Kidney (tissue), 14 donors: ENCODE data around the gene TFF1. TPM values are rescaled to one million over a fixed set of nuclear protein-coding genes. Genes with fewer than 3 reads are reported as not detected.

Experiments
- DNase-seq, 5 donors: peaks; one replicate each; pipeline ENCODE4 v3.0.0-alpha.2; 2013 to 2020
- FAIRE-seq: peaks from 2 replicates; lab custom pipeline; 2012; peaks lifted over from hg19 to GRCh38; lab: Jason Lieb, UNC
- H3K27ac ChIP-seq, 2 donors: one replicate each; pipeline ENCODE4 v1.7.0; 2013; ENCODE audit warnings: low read depth in 2 of 2, low read length in 2 of 2, inconsistent platforms in 1 of 2
- H3K27me3 ChIP-seq: one replicate; pipeline ENCODE4 v1.7.1; 2013; ENCODE audit warnings: low read length, inconsistent platforms; ENCODE audit not compliant: control insufficient read depth, insufficient read depth
- H3K36me3 ChIP-seq, 3 donors: one replicate each; pipeline versions ENCODE4 v1.7.0 to v1.7.1; 2013; ENCODE audit warnings: low read length in 3 of 3, control low read depth in 1 of 3, inconsistent platforms in 1 of 3; ENCODE audit not compliant: insufficient read depth in 3 of 3, control insufficient read depth in 2 of 3
- H3K4me1 ChIP-seq, 3 donors: one replicate each; pipeline versions ENCODE4 v1.7.0 to v1.7.1; 2013; ENCODE audit warnings: low read length in 3 of 3, inconsistent platforms in 1 of 3, low read depth in 1 of 3; ENCODE audit not compliant: control insufficient read depth in 2 of 3, insufficient read depth in 2 of 3
- H3K4me3 ChIP-seq, 3 donors: one replicate each; pipeline versions ENCODE4 v1.7.0 to v1.8.1; 2013; ENCODE audit warnings: low read length in 3 of 3, control low read depth in 1 of 3, inconsistent platforms in 1 of 3
- H3K9ac ChIP-seq, 3 donors: one replicate each; pipeline versions ENCODE4 v1.7.0 to v1.7.1; 2013; ENCODE audit warnings: low read length in 3 of 3, control low read depth in 1 of 3, inconsistent platforms in 1 of 3
- H3K9me3 ChIP-seq, 3 donors: one replicate each; pipeline versions ENCODE4 v1.7.0 to v1.7.1; 2013; ENCODE audit warnings: low read length in 3 of 3, control low read depth in 1 of 3, inconsistent platforms in 1 of 3; ENCODE audit not compliant: control insufficient read depth in 2 of 3, insufficient read depth in 1 of 3
- CTCF ChIP-seq: IDR thresholded peaks from 3 replicates; pipeline ENCODE4 v1.5.1; 2012; ENCODE audit warnings: mild to moderate bottlenecking, moderate library complexity, borderline replicate concordance; ENCODE audit not compliant: insufficient read depth; ENCODE audit errors: extremely low read depth
- intact Hi-C: fragments of 100-400 bp; cut with DNase I; formaldehyde crosslinking; loops from one replicate; pipeline ENCODE4 v1.11.1; 2022
- polyA plus RNA-seq: library from polyadenylated mRNA; stranded (reverse); fragments of 350-450 nt; fragmentation: Illumina TruSeq; extraction: RNeasy Lipid Tissue Mini Kit (QIAGEN cat#74804); gene quantifications from one replicate; pipeline ENCODE4 v1.2.3, GENCODE V29; 2014; ENCODE audit warnings: low read depth, low replicate concordance; ENCODE audit not compliant: insufficient read depth
- total RNA-seq: library from RNA; stranded (reverse); fragmentation: NEBNext Ultra II Directional; extraction: Animal tissue kit (Norgen Biotek cat#: 25700); gene quantifications from one replicate; pipeline ENCODE4 v1.2.1, GENCODE V29; 2021
- donor health status: control.
- donor health status: control.
- donor health status: control.
- donor health status: control.
- donor health status: control.
- donor health status: DM: yes; HTN: yes; CAD: no.
- donor health status: Normal renal cell carcinoma (clear cell type).

TFF1 gene
- total and polyA plus RNA-seq, 2 donors from 2014 or later, result not detected

- no peaks in the 10 kb centered on the region for H3K4me1 ChIP-seq
- H3K4me3 ChIP-seq, result no peak overlapping the region
- no peaks in the 10 kb centered on the region for H3K36me3 ChIP-seq
- TF ChIP-seq CTCF, result peak; percentile 72
- no peak overlapping the region for H3K27ac ChIP-seq
- H3K9me3 ChIP-seq, result peaks cover 0 to 6% (median 0%) of the 10 kb centered on the region in 3 donors
- no peak overlapping the region for H3K9ac ChIP-seq
- no peaks in the 10 kb centered on the region for H3K27me3 ChIP-seq
- intact Hi-C loops, result no loop called here
- DNase-seq (peak in 2 of 5 donors; percentile 26 to 62), FAIRE-seq (no peak)
Observed at GRCh38 chr21:42381347-42381984, 15.1 kb upstream of the TFF1 start.

GRCh38 chr21:42379426-42380215 lies 13.3 kb upstream of the TFF1 start:
- no peak overlapping the region for H3K9ac ChIP-seq
- no peaks in the 10 kb centered on the region for H3K36me3 ChIP-seq
- intact Hi-C loops, result loop anchor here (10.0 kb wide), 1 partner anchor 135 kb away; no protein-coding TSS in a partner anchor
- TF ChIP-seq CTCF, result no peak
- DNase-seq, result peak in 1 of 5 donors; percentile 50
- no peak overlapping the region for H3K4me3 ChIP-seq
- H3K9me3 ChIP-seq, result peaks cover 0 to 6% (median 0%) of the 10 kb centered on the region in 3 donors
- FAIRE-seq, result no peak
- no peaks in the 10 kb centered on the region for H3K27me3 ChIP-seq
- no peaks in the 10 kb centered on the region for H3K4me1 ChIP-seq
- no peak overlapping the region for H3K27ac ChIP-seq

GRCh38 chr21:42378418-42378817 lies 12.1 kb upstream of the TFF1 start:
- no peak overlapping the region for H3K9ac ChIP-seq
- H3K4me3 ChIP-seq, result no peak overlapping the region
- FAIRE-seq, result no peak
- no peaks in the 10 kb centered on the region for H3K36me3 ChIP-seq
- intact Hi-C loops, result loop anchor here (10.0 kb wide), 1 partner anchor 134 kb away; no protein-coding TSS in a partner anchor
- H3K9me3 ChIP-seq, result peaks cover 0 to 6% (median 0%) of the 10 kb centered on the region in 3 donors
- no peak overlapping the region for H3K27ac ChIP-seq
- peak in 1 of 5 donors; percentile 6 for DNase-seq
- no peaks in the 10 kb centered on the region for H3K4me1 ChIP-seq
- no peaks in the 10 kb centered on the region for H3K27me3 ChIP-seq
- no peak for TF ChIP-seq CTCF
